Measurements from ENCODE around the gene PLA2G4B.

Gene PLA2G4B

DNA sequence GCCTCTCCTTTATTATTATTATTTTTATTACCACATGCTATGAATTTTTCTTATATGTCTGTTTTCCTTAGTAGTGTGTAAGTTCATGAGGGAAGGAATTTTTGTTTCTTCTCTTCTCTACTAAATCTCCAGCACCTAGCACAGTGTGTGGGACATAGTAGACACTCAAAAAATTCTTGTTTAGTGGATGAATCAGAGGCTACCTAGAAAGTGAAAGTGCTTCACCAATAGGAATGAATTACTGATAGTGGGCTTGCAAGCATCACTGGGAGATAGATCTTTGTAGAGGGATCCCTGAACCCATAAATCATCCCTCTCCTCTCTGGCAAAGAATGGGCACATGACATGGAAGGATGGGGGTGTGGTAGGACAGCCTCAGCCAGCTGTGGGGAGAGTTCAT lies 46.7 kb downstream of the PLA2G4B start:
- Histone ChIP-seq H3K36me3 (ENCODE audit: low read depth) (no peaks in the 10 kb centered on the region), H3K9me3 (ENCODE audit: severe bottlenecking) (no peaks in the 10 kb centered on the region), H3K4me3 (ENCODE audit: severe bottlenecking) (no peak overlapping the region), H3K27ac (ENCODE audit: poor library complexity, severe bottlenecking) (no peak overlapping the region), H3K27me3 (ENCODE audit: insufficient read depth, poor library complexity, severe bottlenecking) (no peaks in the 10 kb centered on the region), H3K4me1 (ENCODE audit: insufficient read depth, poor library complexity, severe bottlenecking) (peaks cover 3% of the 10 kb centered on the region)
- DNase-seq (ENCODE audit: low spot score) (no peak), ATAC-seq (ENCODE audit: low read depth) (no peak)
- TF ChIP-seq, protein P1, sequence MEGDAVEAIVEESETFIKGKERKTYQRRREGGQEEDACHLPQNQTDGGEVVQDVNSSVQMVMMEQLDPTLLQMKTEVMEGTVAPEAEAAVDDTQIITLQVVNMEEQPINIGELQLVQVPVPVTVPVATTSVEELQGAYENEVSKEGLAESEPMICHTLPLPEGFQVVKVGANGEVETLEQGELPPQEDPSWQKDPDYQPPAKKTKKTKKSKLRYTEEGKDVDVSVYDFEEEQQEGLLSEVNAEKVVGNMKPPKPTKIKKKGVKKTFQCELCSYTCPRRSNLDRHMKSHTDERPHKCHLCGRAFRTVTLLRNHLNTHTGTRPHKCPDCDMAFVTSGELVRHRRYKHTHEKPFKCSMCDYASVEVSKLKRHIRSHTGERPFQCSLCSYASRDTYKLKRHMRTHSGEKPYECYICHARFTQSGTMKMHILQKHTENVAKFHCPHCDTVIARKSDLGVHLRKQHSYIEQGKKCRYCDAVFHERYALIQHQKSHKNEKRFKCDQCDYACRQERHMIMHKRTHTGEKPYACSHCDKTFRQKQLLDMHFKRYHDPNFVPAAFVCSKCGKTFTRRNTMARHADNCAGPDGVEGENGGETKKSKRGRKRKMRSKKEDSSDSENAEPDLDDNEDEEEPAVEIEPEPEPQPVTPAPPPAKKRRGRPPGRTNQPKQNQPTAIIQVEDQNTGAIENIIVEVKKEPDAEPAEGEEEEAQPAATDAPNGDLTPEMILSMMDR (IDR thresholded peaks at IDR 0.05; ENCODE audit: poor library complexity, severe bottlenecking) = no peak

DNA sequence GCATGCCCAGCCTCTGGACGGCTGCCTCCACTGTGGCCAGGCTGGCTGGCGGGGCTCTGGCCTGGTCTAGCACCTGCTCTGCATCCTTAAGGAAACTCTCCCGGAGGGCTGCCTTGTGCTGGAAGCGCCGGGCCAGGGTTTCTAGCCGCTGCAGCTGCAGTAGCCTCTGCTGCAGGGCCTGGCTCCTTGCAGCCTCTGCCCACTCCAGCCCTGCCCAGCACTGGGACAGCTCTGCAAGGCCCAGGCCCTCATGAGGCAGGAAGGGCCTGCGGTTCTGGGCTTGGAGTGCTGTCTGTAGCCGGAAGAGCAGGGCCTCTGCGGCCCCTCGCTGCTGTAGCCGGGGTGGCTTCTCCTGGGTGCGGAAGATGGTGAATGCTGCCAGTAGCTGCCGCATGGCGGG lies 47.2 kb downstream of the PLA2G4B start:
- H3K9me3 ChIP-seq (ENCODE audit: severe bottlenecking) = no peaks in the 10 kb centered on the region
- H3K27ac ChIP-seq (ENCODE audit: poor library complexity, severe bottlenecking) = no peak overlapping the region
- ATAC-seq (ENCODE audit: low read depth) = no peak
- no peaks in the 10 kb centered on the region for H3K36me3 ChIP-seq (ENCODE audit: low read depth)
- no peak overlapping the region for H3K4me3 ChIP-seq (ENCODE audit: severe bottlenecking)
- no peaks in the 10 kb centered on the region for H3K27me3 ChIP-seq (ENCODE audit: insufficient read depth, poor library complexity, severe bottlenecking)
- TF ChIP-seq, protein P1 (IDR thresholded peaks at IDR 0.05; ENCODE audit: poor library complexity, severe bottlenecking) = no peak
- no peak for DNase-seq (ENCODE audit: low spot score)
- H3K4me1 ChIP-seq (ENCODE audit: insufficient read depth, poor library complexity, severe bottlenecking) = peaks cover 3% of the 10 kb centered on the region

DNA sequence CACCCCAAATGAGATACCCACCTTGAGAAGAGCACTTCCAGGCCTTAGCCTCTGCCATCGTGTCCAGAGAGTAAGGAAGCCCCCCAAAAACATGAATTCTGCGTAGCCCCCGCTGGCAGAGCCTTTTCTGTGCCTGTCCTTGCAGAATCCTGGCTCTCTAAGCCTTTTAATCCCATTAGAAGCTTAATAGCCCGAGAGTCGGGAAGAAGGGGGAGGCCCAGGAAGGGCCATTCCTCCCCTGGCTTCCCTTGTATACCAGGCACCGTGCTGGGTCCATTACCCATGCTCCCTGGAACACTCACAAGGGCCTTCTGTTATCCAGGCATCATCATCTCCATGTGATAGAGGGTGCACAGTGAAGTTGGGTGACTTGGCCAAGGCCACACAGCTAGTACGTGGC lies 48.1 kb downstream of the PLA2G4B start:
- no peaks in the 10 kb centered on the region for H3K36me3 ChIP-seq (ENCODE audit: low read depth)
- H3K4me3 ChIP-seq (ENCODE audit: severe bottlenecking) = no peak overlapping the region
- no peaks in the 10 kb centered on the region for H3K27me3 ChIP-seq (ENCODE audit: insufficient read depth, poor library complexity, severe bottlenecking)
- no peaks in the 10 kb centered on the region for H3K9me3 ChIP-seq (ENCODE audit: severe bottlenecking)
- no peak for ATAC-seq (ENCODE audit: low read depth)
- DNase-seq (ENCODE audit: low spot score) = no peak
- H3K4me1 ChIP-seq (ENCODE audit: insufficient read depth, poor library complexity, severe bottlenecking) = peaks cover 3% of the 10 kb centered on the region
- H3K27ac ChIP-seq (ENCODE audit: poor library complexity, severe bottlenecking) = no peak overlapping the region
- TF ChIP-seq, protein P1 (IDR thresholded peaks at IDR 0.05; ENCODE audit: poor library complexity, severe bottlenecking) = no peak

DNA sequence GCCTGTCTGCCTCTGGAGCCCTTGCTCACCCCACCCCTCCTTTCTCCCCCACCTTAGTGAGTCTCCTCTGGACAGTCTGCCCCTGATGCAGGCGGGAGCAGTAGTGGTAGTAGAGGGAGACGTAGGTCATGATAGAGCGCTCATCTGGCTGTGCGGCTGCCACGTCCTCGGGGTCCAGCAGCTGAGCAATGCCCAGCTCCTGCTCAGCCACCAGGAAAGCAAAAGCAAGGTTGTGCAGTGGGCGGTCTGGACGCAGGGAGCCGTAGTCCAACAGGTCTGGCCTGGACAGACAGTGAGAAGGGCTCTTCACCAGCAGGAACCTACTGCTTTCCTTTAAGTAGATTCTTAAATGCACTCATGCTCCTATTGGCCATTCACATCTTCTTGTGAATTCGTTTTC lies 48.5 kb downstream of the PLA2G4B start:
- Histone ChIP-seq H3K27ac (ENCODE audit: poor library complexity, severe bottlenecking) (no peak overlapping the region), H3K4me1 (ENCODE audit: insufficient read depth, poor library complexity, severe bottlenecking) (peaks cover 3% of the 10 kb centered on the region), H3K4me3 (ENCODE audit: severe bottlenecking) (no peak overlapping the region), H3K27me3 (ENCODE audit: insufficient read depth, poor library complexity, severe bottlenecking) (no peaks in the 10 kb centered on the region), H3K9me3 (ENCODE audit: severe bottlenecking) (no peaks in the 10 kb centered on the region), H3K36me3 (ENCODE audit: low read depth) (no peaks in the 10 kb centered on the region)
- ATAC-seq (ENCODE audit: low read depth) = no peak
- no peak for DNase-seq (ENCODE audit: low spot score)
- TF ChIP-seq, protein P1 (IDR thresholded peaks at IDR 0.05; ENCODE audit: poor library complexity, severe bottlenecking) = no peak

DNA sequence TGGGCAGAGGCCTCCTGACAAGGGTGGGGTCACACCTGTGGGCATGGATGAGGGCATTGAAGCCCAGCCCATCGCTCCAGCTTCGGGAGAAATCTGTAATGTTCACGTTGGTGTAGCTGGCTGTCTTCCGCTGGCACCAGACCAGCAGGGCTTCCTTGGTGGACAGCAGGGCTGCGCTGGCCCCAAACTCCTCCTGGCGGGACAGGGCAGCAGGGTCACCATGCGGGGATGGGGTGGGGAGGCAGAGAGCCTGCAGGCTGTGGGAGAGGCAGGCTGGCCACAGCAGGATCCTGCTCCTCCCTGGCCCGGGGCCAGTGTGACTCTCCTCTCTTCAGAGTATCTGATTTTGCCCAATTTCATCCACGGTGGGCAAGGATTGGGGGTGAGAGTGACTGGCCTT lies 49.2 kb downstream of the PLA2G4B start:
- H3K27ac ChIP-seq (ENCODE audit: poor library complexity, severe bottlenecking) = no peak overlapping the region
- no peak overlapping the region for H3K4me3 ChIP-seq (ENCODE audit: severe bottlenecking)
- H3K4me1 ChIP-seq (ENCODE audit: insufficient read depth, poor library complexity, severe bottlenecking) = no peaks in the 10 kb centered on the region
- no peaks in the 10 kb centered on the region for H3K27me3 ChIP-seq (ENCODE audit: insufficient read depth, poor library complexity, severe bottlenecking)
- H3K36me3 ChIP-seq (ENCODE audit: low read depth) = no peaks in the 10 kb centered on the region
- DNase-seq (ENCODE audit: low spot score) (no peak), ATAC-seq (ENCODE audit: low read depth) (no peak)
- TF ChIP-seq, protein P1 (IDR thresholded peaks at IDR 0.05; ENCODE audit: poor library complexity, severe bottlenecking) = no peak
- no peaks in the 10 kb centered on the region for H3K9me3 ChIP-seq (ENCODE audit: severe bottlenecking)

All from RWPE2 (cell line).